DOHH2 (cell line): ENCODE measurements around the gene PAH.
"Not testable (repeated sequence)": the region's sequence is repeated elsewhere in the genome, so short reads cannot be mapped to it uniquely, and the experiment has no call there.

Source experiments
- H3F3A ChIP-seq: fragments of 200-600 bp; sonication (generic), shearing (Covaris generic); 2 replicates; pipeline ENCODE4 v1.6.0; 2016; ENCODE audit warnings: antibody characterized with exemption, mild to moderate bottlenecking; ENCODE audit not compliant: control insufficient read depth, insufficient read depth
- H3K27ac ChIP-seq: fragments of 200-600 bp; sonication (generic); 2 replicates; pipeline ENCODE4 v1.5.1; 2014; ENCODE audit warnings: low read depth, mild to moderate bottlenecking, low read length, moderate library complexity
- H3K27me3 ChIP-seq: fragments of 200-600 bp; sonication (generic); 2 replicates; pipeline ENCODE4 v1.6.1; 2014; ENCODE audit warnings: mild to moderate bottlenecking, low read length, mixed read lengths; ENCODE audit not compliant: control insufficient read depth
- H3K36me3 ChIP-seq: fragments of 200-600 bp; sonication (generic); 2 replicates; pipeline ENCODE4 v1.6.1; 2014; ENCODE audit warnings: mild to moderate bottlenecking, low read length, moderate library complexity, mixed read lengths; ENCODE audit not compliant: control insufficient read depth
- H3K4me1 ChIP-seq: fragments of 200-600 bp; sonication (generic); 2 replicates; pipeline ENCODE4 v1.6.1; 2014; ENCODE audit warnings: mild to moderate bottlenecking, low read length, mixed read lengths; ENCODE audit not compliant: control insufficient read depth
- H3K4me2 ChIP-seq: fragments of 200-600 bp; sonication (generic); 2 replicates; pipeline ENCODE4 v1.6.0; 2014; ENCODE audit warnings: mild to moderate bottlenecking, low read length, moderate library complexity
- H3K4me3 ChIP-seq: fragments of 200-600 bp; sonication (generic); 2 replicates; pipeline ENCODE4 v1.5.1; 2014; ENCODE audit warnings: mild to moderate bottlenecking, low read length, mixed read lengths
- H3K79me2 ChIP-seq: fragments of 200-600 bp; sonication (generic); 2 replicates; pipeline ENCODE4 v1.6.1; 2014; ENCODE audit warnings: mild to moderate bottlenecking, low read length, mixed read lengths; ENCODE audit not compliant: control insufficient read depth
- H3K9me2 ChIP-seq: fragments of 200-600 bp; sonication (generic); replicated peaks from 2 replicates; pipeline ENCODE4 v1.6.1; 2014; ENCODE audit warnings: mild to moderate bottlenecking, low read length, mixed read lengths; ENCODE audit not compliant: control insufficient read depth
- H3K9me3 ChIP-seq: fragments of 200-600 bp; sonication (generic); 2 replicates; pipeline ENCODE4 v1.6.1; 2014; ENCODE audit warnings: antibody characterized with exemption, low read length, mixed read lengths; ENCODE audit not compliant: control insufficient read depth, insufficient read depth
- H4K20me1 ChIP-seq: fragments of 200-600 bp; sonication (generic); 2 replicates; pipeline ENCODE4 v1.6.0; 2014; ENCODE audit warnings: low read depth, mild to moderate bottlenecking, antibody characterized with exemption, low read length, moderate library complexity; ENCODE audit not compliant: control insufficient read depth, insufficient read depth
- EZH2phosphoT487 ChIP-seq: fragments of 200-600 bp; sonication (generic); IDR thresholded peaks from 2 replicates; pipeline ENCODE4 v1.6.1; 2017; ENCODE audit warnings: borderline replicate concordance, mild to moderate bottlenecking, antibody characterized with exemption, low read length, moderate library complexity, mixed read lengths
- TF ChIP-seq, protein P1 (sequence below): fragments of 200-600 bp; sonication (generic); IDR thresholded peaks from one replicate; pipeline ENCODE4 v1.5.1; 2014; ENCODE audit warnings: antibody characterized with exemption, mild to moderate bottlenecking, low read depth, low read length; ENCODE audit not compliant: poor library complexity, severe bottlenecking

The PAH gene

DNA sequence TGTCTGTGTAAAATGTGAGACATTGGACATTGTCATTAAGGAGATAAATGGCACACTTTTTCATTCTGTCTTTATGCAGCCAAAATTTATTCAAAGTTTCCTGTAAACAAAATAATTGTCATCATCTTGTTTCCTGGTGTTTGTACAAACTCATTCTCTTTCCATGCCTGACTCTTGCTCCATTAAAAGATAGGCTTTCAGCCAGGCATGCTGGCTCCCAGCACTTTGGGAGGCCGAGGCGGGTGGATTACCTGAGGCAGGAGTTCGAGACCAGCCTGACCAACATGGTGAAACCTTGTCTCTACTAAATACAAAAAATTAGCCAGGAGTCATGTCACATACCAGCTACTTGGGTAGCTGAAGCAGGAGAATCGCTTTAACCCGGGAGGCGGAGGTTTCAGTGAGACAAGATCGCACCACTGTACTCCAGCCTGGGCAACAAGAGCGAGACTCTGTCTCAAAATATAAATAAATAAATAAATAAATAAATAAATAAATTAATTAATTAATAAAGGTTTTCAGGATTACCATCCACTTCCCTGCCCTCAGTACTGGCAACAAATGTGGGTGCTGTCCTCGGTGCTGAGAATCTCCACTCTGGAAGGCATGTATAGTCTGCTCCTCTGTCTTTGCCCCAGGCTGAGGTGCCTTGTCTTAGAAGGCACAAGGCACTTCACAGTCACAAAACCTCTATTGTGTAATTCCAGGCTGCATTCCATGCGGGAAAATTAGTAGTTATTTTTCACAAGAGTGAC lies 83.2 kb downstream of the PAH start:
- TF ChIP-seq, protein P1, sequence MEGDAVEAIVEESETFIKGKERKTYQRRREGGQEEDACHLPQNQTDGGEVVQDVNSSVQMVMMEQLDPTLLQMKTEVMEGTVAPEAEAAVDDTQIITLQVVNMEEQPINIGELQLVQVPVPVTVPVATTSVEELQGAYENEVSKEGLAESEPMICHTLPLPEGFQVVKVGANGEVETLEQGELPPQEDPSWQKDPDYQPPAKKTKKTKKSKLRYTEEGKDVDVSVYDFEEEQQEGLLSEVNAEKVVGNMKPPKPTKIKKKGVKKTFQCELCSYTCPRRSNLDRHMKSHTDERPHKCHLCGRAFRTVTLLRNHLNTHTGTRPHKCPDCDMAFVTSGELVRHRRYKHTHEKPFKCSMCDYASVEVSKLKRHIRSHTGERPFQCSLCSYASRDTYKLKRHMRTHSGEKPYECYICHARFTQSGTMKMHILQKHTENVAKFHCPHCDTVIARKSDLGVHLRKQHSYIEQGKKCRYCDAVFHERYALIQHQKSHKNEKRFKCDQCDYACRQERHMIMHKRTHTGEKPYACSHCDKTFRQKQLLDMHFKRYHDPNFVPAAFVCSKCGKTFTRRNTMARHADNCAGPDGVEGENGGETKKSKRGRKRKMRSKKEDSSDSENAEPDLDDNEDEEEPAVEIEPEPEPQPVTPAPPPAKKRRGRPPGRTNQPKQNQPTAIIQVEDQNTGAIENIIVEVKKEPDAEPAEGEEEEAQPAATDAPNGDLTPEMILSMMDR: no peak
- no peak for TF ChIP-seq EZH2phosphoT487
- Histone ChIP-seq H3K27me3 (no peaks in the 10 kb centered on the region), H3K9me3 (no peaks in the 10 kb centered on the region), H3K4me3 (no peak overlapping the region), H3K9me2 (no peaks in the 10 kb centered on the region), H3F3A (no peaks in the 10 kb centered on the region), H3K79me2 (no peaks in the 10 kb centered on the region), H3K4me1 (no peaks in the 10 kb centered on the region), H4K20me1 (no peaks in the 10 kb centered on the region), H3K36me3 (no peaks in the 10 kb centered on the region), H3K4me2 (no peak overlapping the region), H3K27ac (no peak overlapping the region)

DNA sequence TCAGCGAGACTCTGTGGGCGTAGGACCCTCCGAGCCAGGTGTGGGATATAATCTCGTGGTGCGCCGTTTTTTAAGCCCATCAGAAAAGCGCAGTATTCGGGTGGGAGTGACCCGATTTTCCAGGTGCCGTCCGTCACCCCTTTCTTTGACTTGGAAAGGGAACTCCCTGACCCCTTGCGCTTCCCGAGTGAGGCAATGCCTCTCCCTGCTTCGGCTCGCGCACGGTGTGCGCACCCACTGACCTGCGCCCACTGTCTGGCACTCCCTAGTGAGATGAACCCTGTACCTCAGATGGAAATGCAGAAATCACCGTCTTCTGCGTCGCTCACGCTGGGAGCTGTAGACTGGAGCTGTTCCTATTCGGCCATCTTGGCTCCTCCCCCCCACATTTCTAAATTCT lies 84.2 kb downstream of the PAH start:
- not testable (repeated sequence) for H4K20me1 ChIP-seq, H3K4me3 ChIP-seq, H3K79me2 ChIP-seq, H3K27ac ChIP-seq, H3K9me3 ChIP-seq, H3K36me3 ChIP-seq, H3K4me1 ChIP-seq, H3F3A ChIP-seq, H3K4me2 ChIP-seq, H3K27me3 ChIP-seq, H3K9me2 ChIP-seq

GRCh38 chr12:102824218-102824835 lies 92.7 kb downstream of the PAH start:
- Histone ChIP-seq H3K4me2 (no peak overlapping the region), H3K27ac (no peak overlapping the region), H3K9me3 (no peaks in the 10 kb centered on the region), H3K9me2 (no peaks in the 10 kb centered on the region), H3K36me3 (no peaks in the 10 kb centered on the region), H3K27me3 (no peaks in the 10 kb centered on the region), H4K20me1 (no peaks in the 10 kb centered on the region), H3K4me1 (no peaks in the 10 kb centered on the region), H3F3A (no peaks in the 10 kb centered on the region), H3K79me2 (no peaks in the 10 kb centered on the region), H3K4me3 (no peak overlapping the region)
- TF ChIP-seq, protein P1: no peak
- TF ChIP-seq EZH2phosphoT487: no peak

DNA sequence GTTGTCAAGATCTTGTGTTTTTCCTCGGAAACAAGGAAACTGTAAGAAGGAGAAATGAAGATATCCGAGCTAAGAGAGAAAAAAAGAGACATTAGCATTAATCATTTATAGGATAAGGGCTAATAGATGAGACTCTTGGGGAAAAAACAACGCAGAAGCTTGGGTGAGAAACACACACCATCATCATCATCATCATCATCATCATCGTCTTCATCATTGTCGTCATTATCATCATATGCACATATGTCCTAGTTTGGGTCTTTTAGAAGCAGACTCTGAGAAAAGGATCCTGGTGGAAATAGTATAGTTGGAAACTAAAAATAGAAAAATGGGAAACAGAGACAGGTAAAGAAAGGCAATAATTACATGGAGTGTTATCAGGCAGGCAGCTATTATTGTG lies 95.9 kb downstream of the PAH start:
- no peaks in the 10 kb centered on the region for H3K27me3 ChIP-seq
- no peak overlapping the region for H3K4me3 ChIP-seq

More for the DNA sequence above, 95.9 kb downstream of the PAH start:
- H3K79me2 ChIP-seq: no peaks in the 10 kb centered on the region
- no peaks in the 10 kb centered on the region for H3K9me2 ChIP-seq
- no peaks in the 10 kb centered on the region for H3K36me3 ChIP-seq
- no peak overlapping the region for H3K4me2 ChIP-seq
- H3K4me1 ChIP-seq: no peaks in the 10 kb centered on the region
- no peaks in the 10 kb centered on the region for H4K20me1 ChIP-seq
- no peaks in the 10 kb centered on the region for H3K9me3 ChIP-seq
- no peaks in the 10 kb centered on the region for H3F3A ChIP-seq
- TF ChIP-seq, protein P1: no peak
- no peak for TF ChIP-seq EZH2phosphoT487
- H3K27ac ChIP-seq: no peak overlapping the region
